Activated T-helper 2 cell treated with anti-CD3 and anti-CD28 coated beads, Interferon-gamma antibody, Interleukin-2, Interleukin-4, amounts not matched to agents 10 μg/mL and 5 μg/mL and 100 μg/mL, durations not matched to agents 14 hours and 24 hours and 36 hours (primary cell): Measurements from ENCODE around the gene IRX2. TPM values are rescaled to one million over a fixed set of nuclear protein-coding genes. Genes with fewer than 3 reads are reported as not detected.

Experiments
- DNase-seq: peaks from one replicate; pipeline ENCODE4 v3.0.0; 2021; ENCODE audit warnings: low spot score
- H3K27ac Mint-ChIP-seq: one replicate; pipeline ENCODE4 v1.8.0; 2021; ENCODE audit warnings: mixed read lengths
- H3K27me3 Mint-ChIP-seq: one replicate; pipeline ENCODE4 v1.8.0; 2021; ENCODE audit warnings: low read depth, mixed read lengths
- H3K36me3 Mint-ChIP-seq: one replicate; pipeline ENCODE4 v1.8.0; 2021; ENCODE audit warnings: low read depth, mixed read lengths
- H3K4me1 Mint-ChIP-seq: one replicate; pipeline ENCODE4 v1.8.0; 2021; ENCODE audit warnings: low read depth, mixed read lengths
- H3K4me3 Mint-ChIP-seq: one replicate; pipeline ENCODE4 v1.8.0; 2021; ENCODE audit warnings: low read depth, mild to moderate bottlenecking, moderate library complexity, mixed read lengths
- H3K9me3 Mint-ChIP-seq: one replicate; pipeline ENCODE4 v1.8.0; 2021; ENCODE audit warnings: mixed read lengths
- intact Hi-C: fragments of 100-400 bp; cut with micrococcal nuclease; formaldehyde crosslinking; loops from one replicate; pipeline ENCODE4 v1.15.1; 2023
- total RNA-seq: library from RNA; stranded (reverse); gene quantifications from 2 replicates; pipeline ENCODE4 v1.2.3, GENCODE V29; 2022

Gene IRX2
- total RNA-seq, 1 donor from 2014 or later: not detected

- Mint-ChIP-seq H3K4me3 (no peak overlapping the region), H3K9me3 (peaks cover 3% of the 10 kb centered on the region), H3K27ac (no peak overlapping the region), H3K4me1 (peaks cover 4% of the 10 kb centered on the region), H3K36me3 (peaks cover 3% of the 10 kb centered on the region), H3K27me3 (peaks cover 59% of the 10 kb centered on the region)
- no peak for DNase-seq
- intact Hi-C loops: loop anchor here (2.0 to 5.0 kb wide), 2 partner anchors 13 to 871 kb away; partner anchors contain the start of gene IRX4
Measured at GRCh38 chr5:2753452-2754420, 2.3 kb upstream of the IRX2 start.

- H3K36me3 Mint-ChIP-seq: peaks cover 3% of the 10 kb centered on the region
- peaks cover 57% of the 10 kb centered on the region for H3K27me3 Mint-ChIP-seq
- no peak overlapping the region for H3K4me3 Mint-ChIP-seq
- DNase-seq: no peak
- H3K9me3 Mint-ChIP-seq: peaks cover 3% of the 10 kb centered on the region
- intact Hi-C loops: loop anchor here (5.0 kb wide), 1 partner anchor 871 kb away; the partner anchor contains the start of gene IRX4
- H3K27ac Mint-ChIP-seq: no peak overlapping the region
- H3K4me1 Mint-ChIP-seq: peaks cover 4% of the 10 kb centered on the region
Measured at GRCh38 chr5:2752821-2753439, 1.5 kb upstream of the IRX2 start.

GRCh38 chr5:2752059-2752820, 763 bp upstream of the IRX2 start:
- intact Hi-C loops: loop anchor here (5.0 kb wide), 1 partner anchor 870 kb away; the partner anchor contains the start of gene IRX4
- Mint-ChIP-seq H3K4me3 (no peak overlapping the region), H3K9me3 (peaks cover 3% of the 10 kb centered on the region), H3K4me1 (peaks cover 4% of the 10 kb centered on the region), H3K36me3 (peaks cover 3% of the 10 kb centered on the region), H3K27me3 (peaks cover 56% of the 10 kb centered on the region), H3K27ac (peak overlapping the region; percentile 22)
- DNase-seq: no peak

- Mint-ChIP-seq H3K4me1 (no peaks in the 10 kb centered on the region), H3K4me3 (no peak overlapping the region), H3K36me3 (peaks cover 3% of the 10 kb centered on the region), H3K27me3 (peaks cover 55% of the 10 kb centered on the region), H3K27ac (no peak overlapping the region), H3K9me3 (peaks cover 3% of the 10 kb centered on the region)
- no peak for DNase-seq
- intact Hi-C loops: loop anchor here (5.0 kb wide), 1 partner anchor 869 kb away; the partner anchor contains the start of gene IRX4
Measured at GRCh38 chr5:2750758-2751464, 566 bp downstream of the IRX2 start.

GRCh38 chr5:2750026-2750757, 1.3 kb downstream of the IRX2 start:
- H3K27me3 Mint-ChIP-seq: peaks cover 56% of the 10 kb centered on the region
- intact Hi-C loops: loop anchor here (5.0 kb wide), 1 partner anchor 868 kb away; the partner anchor contains the start of gene IRX4
- peaks cover 3% of the 10 kb centered on the region for H3K9me3 Mint-ChIP-seq
- H3K36me3 Mint-ChIP-seq: peaks cover 3% of the 10 kb centered on the region
- H3K4me3 Mint-ChIP-seq: no peak overlapping the region
- no peak for DNase-seq
- no peaks in the 10 kb centered on the region for H3K4me1 Mint-ChIP-seq
- H3K27ac Mint-ChIP-seq: peak overlapping the region; percentile 14

GRCh38 chr5:2749514-2750025, 1.9 kb downstream of the IRX2 start:
- Mint-ChIP-seq H3K4me1 (no peaks in the 10 kb centered on the region), H3K27ac (peak overlapping the region; percentile 42), H3K27me3 (peaks cover 60% of the 10 kb centered on the region), H3K9me3 (peaks cover 3% of the 10 kb centered on the region), H3K4me3 (no peak overlapping the region), H3K36me3 (peaks cover 3% of the 10 kb centered on the region)
- intact Hi-C loops: loop anchor here (5.0 kb wide), 1 partner anchor 867 kb away; the partner anchor contains the start of gene IRX4
- DNase-seq: no peak

- H3K9me3 Mint-ChIP-seq: peaks cover 3% of the 10 kb centered on the region
- DNase-seq: no peak
- H3K36me3 Mint-ChIP-seq: peaks cover 3% of the 10 kb centered on the region
- intact Hi-C loops: no loop called here
- peak overlapping the region; percentile 42 for H3K27ac Mint-ChIP-seq
- H3K27me3 Mint-ChIP-seq: peaks cover 60% of the 10 kb centered on the region
- H3K4me1 Mint-ChIP-seq: no peaks in the 10 kb centered on the region
- no peak overlapping the region for H3K4me3 Mint-ChIP-seq
Measured at GRCh38 chr5:2748861-2749513, 2.5 kb downstream of the IRX2 start.

- intact Hi-C loops: no loop called here
- H3K4me1 Mint-ChIP-seq: no peaks in the 10 kb centered on the region
- H3K27me3 Mint-ChIP-seq: peaks cover 61% of the 10 kb centered on the region
- peaks cover 3% of the 10 kb centered on the region for H3K36me3 Mint-ChIP-seq
- no peak overlapping the region for H3K27ac Mint-ChIP-seq
- peaks cover 3% of the 10 kb centered on the region for H3K9me3 Mint-ChIP-seq
- DNase-seq: no peak
- H3K4me3 Mint-ChIP-seq: no peak overlapping the region
Measured at GRCh38 chr5:2748179-2748860, 3.2 kb downstream of the IRX2 start.

GRCh38 chr5:2747363-2748162, 3.9 kb downstream of the IRX2 start:
- Mint-ChIP-seq H3K27me3 (peaks cover 59% of the 10 kb centered on the region), H3K27ac (no peak overlapping the region), H3K4me1 (no peaks in the 10 kb centered on the region), H3K9me3 (peaks cover 3% of the 10 kb centered on the region), H3K4me3 (no peak overlapping the region), H3K36me3 (peaks cover 3% of the 10 kb centered on the region)
- no peak for DNase-seq
- intact Hi-C loops: no loop called here

GRCh38 chr5:2746561-2747032, 4.9 kb downstream of the IRX2 start:
- no peak overlapping the region for H3K27ac Mint-ChIP-seq
- intact Hi-C loops: no loop called here
- H3K4me1 Mint-ChIP-seq: no peaks in the 10 kb centered on the region

More at GRCh38 chr5:2746561-2747032, 4.9 kb downstream of the IRX2 start:
- Mint-ChIP-seq H3K4me3 (no peak overlapping the region), H3K9me3 (peaks cover 3% of the 10 kb centered on the region), H3K27me3 (peaks cover 63% of the 10 kb centered on the region), H3K36me3 (peaks cover 3% of the 10 kb centered on the region)
- DNase-seq: no peak
